ENCODE data around the gene ANKS1A.

The ANKS1A gene

GRCh38 chr6:35044761-35045421, 155.8 kb downstream of the ANKS1A start:
- no peak for DNase-seq

GRCh38 chr6:35046103-35046502, 157.0 kb downstream of the ANKS1A start:
- DNase-seq, result no peak

GRCh38 chr6:35046862-35047261, 157.8 kb downstream of the ANKS1A start:
- no peak for DNase-seq

GRCh38 chr6:35047265-35048011, 158.4 kb downstream of the ANKS1A start:
- DNase-seq, result no peak

- no peak for DNase-seq
Measured at GRCh38 chr6:35048031-35048613, 159.1 kb downstream of the ANKS1A start.

GRCh38 chr6:35048631-35049083, 159.6 kb downstream of the ANKS1A start:
- no peak for DNase-seq

- no peak for DNase-seq
Measured at GRCh38 chr6:35049156-35049735, 160.2 kb downstream of the ANKS1A start.

- no peak for DNase-seq
Measured at GRCh38 chr6:35049900-35050756, 161.1 kb downstream of the ANKS1A start.

GRCh38 chr6:35050757-35051330, 161.8 kb downstream of the ANKS1A start:
- no peak for DNase-seq

GRCh38 chr6:35051396-35051795, 162.3 kb downstream of the ANKS1A start:
- no peak for DNase-seq

GRCh38 chr6:35051997-35052583, 163.0 kb downstream of the ANKS1A start:
- DNase-seq, result no peak

GRCh38 chr6:35052694-35053565, 163.9 kb downstream of the ANKS1A start:
- DNase-seq, result no peak

- DNase-seq, result no peak
Measured at GRCh38 chr6:35053701-35054100, 164.6 kb downstream of the ANKS1A start.

- no peak for DNase-seq
Measured at GRCh38 chr6:35054106-35054742, 165.2 kb downstream of the ANKS1A start.

- DNase-seq, result no peak
Measured at GRCh38 chr6:35054743-35055130, 165.7 kb downstream of the ANKS1A start.

- DNase-seq, result no peak
Measured at GRCh38 chr6:35055891-35056290, 166.8 kb downstream of the ANKS1A start.

- no peak for DNase-seq
Measured at GRCh38 chr6:35056952-35057351, 167.9 kb downstream of the ANKS1A start.

GRCh38 chr6:35057449-35058357, 168.6 kb downstream of the ANKS1A start:
- DNase-seq, result no peak

GRCh38 chr6:35058358-35058675, 169.3 kb downstream of the ANKS1A start:
- no peak for DNase-seq

All from effector CD8-positive, alpha-beta T cell (primary cell).